GM23248 (cell line): Measurements from ENCODE around the gene RAD21L1. TPM values are rescaled to one million over a fixed set of nuclear protein-coding genes. Genes with fewer than 3 reads are reported as not detected.

Experiments used
- DNase-seq: peaks from one replicate; pipeline ENCODE4 v3.0.0-alpha.2; 2015
- H2AFZ ChIP-seq: fragments of 200-600 bp; sonication (generic); 2 replicates; pipeline ENCODE4 v1.6.1; 2016; ENCODE audit warnings: antibody characterized with exemption
- H3F3A ChIP-seq: fragments of 200-600 bp; sonication (generic); 2 replicates; pipeline ENCODE4 v1.6.1; 2016; ENCODE audit warnings: mild to moderate bottlenecking, antibody characterized with exemption, mixed run types; ENCODE audit not compliant: insufficient read depth
- H3K27ac ChIP-seq: fragments of 200-600 bp; sonication (generic); 2 replicates; pipeline ENCODE4 v1.5.1; 2016; ENCODE audit warnings: mild to moderate bottlenecking
- H3K27me3 ChIP-seq: fragments of 200-600 bp; sonication (generic); replicated peaks from 2 replicates; pipeline ENCODE4 v1.6.1; 2016; ENCODE audit warnings: mild to moderate bottlenecking; ENCODE audit not compliant: insufficient read depth
- H3K36me3 ChIP-seq: fragments of 200-600 bp; sonication (generic); 2 replicates; pipeline ENCODE4 v1.6.1; 2016; ENCODE audit warnings: low read depth, mild to moderate bottlenecking
- H3K4me1 ChIP-seq: fragments of 200-600 bp; sonication (generic); 2 replicates; pipeline ENCODE4 v1.6.1; 2016; ENCODE audit warnings: mild to moderate bottlenecking; ENCODE audit not compliant: insufficient read depth
- H3K4me2 ChIP-seq: fragments of 200-600 bp; sonication (generic); one replicate; pipeline ENCODE4 v1.6.1; 2016; ENCODE audit warnings: mild to moderate bottlenecking; ENCODE audit not compliant: unreplicated experiment
- H3K4me3 ChIP-seq: fragments of 200-600 bp; sonication (generic); 2 replicates; pipeline ENCODE4 v1.5.1; 2016; ENCODE audit warnings: mild to moderate bottlenecking
- H3K79me2 ChIP-seq: fragments of 200-600 bp; sonication (generic); 2 replicates; pipeline ENCODE4 v1.6.1; 2016; ENCODE audit warnings: mild to moderate bottlenecking; ENCODE audit not compliant: insufficient read depth
- H3K9ac ChIP-seq: fragments of 200-600 bp; sonication (generic); 2 replicates; pipeline ENCODE4 v1.6.1; 2016; ENCODE audit warnings: mild to moderate bottlenecking
- H3K9me2 ChIP-seq: fragments of 200-600 bp; sonication (generic); 2 replicates; pipeline ENCODE4 v1.6.1; 2016; ENCODE audit warnings: mixed run types, mild to moderate bottlenecking, moderate library complexity; ENCODE audit not compliant: insufficient read depth
- H3K9me3 ChIP-seq: fragments of 200-600 bp; sonication (generic); one replicate; pipeline ENCODE4 v1.6.1; 2017; ENCODE audit warnings: low read depth
- H4K20me1 ChIP-seq: fragments of 200-600 bp; sonication (generic); 2 replicates; pipeline ENCODE4 v1.6.0; 2016; ENCODE audit not compliant: insufficient read depth
- EZH2 ChIP-seq: fragments of 200-600 bp; sonication (generic); IDR thresholded peaks from 2 replicates; pipeline ENCODE4 v1.6.1; 2018; ENCODE audit warnings: antibody characterized with exemption, mild to moderate bottlenecking; ENCODE audit not compliant: insufficient read depth, poor library complexity, severe bottlenecking
- EZH2phosphoT487 ChIP-seq: fragments of 200-600 bp; sonication (generic); IDR thresholded peaks from 2 replicates; pipeline ENCODE4 v1.6.1; 2018; ENCODE audit warnings: antibody characterized with exemption, moderate library complexity, mild to moderate bottlenecking, low read depth; ENCODE audit not compliant: insufficient read depth
- WGBS, 2 experiments: methylation state at CpG; one replicate each; pipeline ENCODE4 v1.1.6; 2015 to 2017; ENCODE audit warnings: low lambda C conversion rate in 2 of 2, low coverage in 1 of 2; ENCODE audit errors: missing lambda C conversion rate in 2 of 2; 5-methylcytosine and 5-hydroxymethylcytosine counted together
- in situ Hi-C: fragments of 300-500 bp; cut with MboI; formaldehyde crosslinking; loops from 2 replicates; pipeline ENCODE4 v1.15.0; 2020
- polyA plus RNA-seq: library from polyadenylated mRNA; unstranded; fragments of >200 nt; fragmentation: Nextera tagmentation; extraction: Ambion mirVana; gene quantifications from 2 replicates; pipeline ENCODE4 v1.2.1, GENCODE V29; 2016
- total RNA-seq: library from RNA; depleted of rRNA; stranded (reverse); fragments of >200 nt; shearing (Covaris generic); gene quantifications from 2 replicates; pipeline ENCODE4 v1.2.3, GENCODE V29; 2014

Gene RAD21L1
- total and polyA plus RNA-seq, 2 experiments from 2014 or later: 0.16 TPM; not detected in 1

DNA sequence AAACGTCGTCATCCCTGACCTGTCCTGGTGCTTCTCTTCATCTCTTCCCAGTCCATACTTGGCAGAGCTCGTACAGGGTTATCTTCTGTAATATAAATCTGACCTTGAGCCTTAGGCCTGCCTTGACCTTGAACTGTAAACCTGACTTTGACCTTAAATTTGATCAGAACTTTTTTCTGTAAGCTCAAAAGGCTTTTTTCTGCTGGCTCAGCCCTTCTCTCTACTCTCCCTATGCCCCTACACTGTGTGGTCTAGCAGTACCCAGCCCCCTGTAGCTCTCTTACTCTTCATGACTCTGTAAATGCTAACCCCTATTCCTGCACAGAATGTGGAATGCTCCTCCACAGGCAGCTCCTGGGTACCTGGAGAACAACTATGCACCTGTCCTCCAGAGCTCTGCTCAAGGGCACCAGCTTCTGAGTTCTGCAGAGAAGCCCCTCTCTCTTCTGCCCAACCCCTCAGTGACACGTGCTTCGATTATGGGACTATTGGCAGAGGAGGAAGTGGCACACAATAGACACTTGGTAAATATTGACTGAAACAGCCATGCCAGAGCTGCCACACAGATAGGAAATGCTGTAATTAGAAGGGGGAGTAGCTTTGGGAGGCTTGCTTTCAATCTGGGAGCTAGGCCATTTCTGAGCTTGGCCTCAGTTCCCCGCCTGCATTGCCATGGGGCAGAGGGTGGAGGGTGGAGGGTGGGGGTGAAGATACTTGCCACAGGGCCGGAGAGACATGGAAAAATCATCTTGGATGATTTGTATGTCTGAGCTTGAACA is 55.6 kb downstream of the RAD21L1 start:
- in situ Hi-C loops: no loop called here

DNA sequence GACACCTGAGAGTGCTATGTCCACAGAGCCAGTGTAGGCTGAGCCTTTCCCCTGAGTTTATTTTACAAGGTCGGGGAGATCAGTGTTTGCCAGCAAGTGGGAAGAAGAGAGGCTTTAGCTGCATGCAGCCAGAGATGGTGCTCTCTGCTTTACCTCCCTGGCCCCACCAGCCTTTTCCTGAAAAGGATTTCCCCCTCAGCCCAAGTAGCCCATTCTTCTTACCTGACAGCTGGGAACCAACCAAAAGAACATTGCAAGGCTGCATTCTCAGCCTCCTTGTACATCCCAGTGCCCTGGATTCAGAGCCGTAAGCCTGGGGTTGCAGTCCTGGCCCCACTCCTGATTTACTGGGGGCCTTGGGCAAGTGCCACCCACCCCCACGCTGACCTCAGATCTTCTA is 57.1 kb downstream of the RAD21L1 start:
- 82 to 90% methylated on average over 3 of the region's 3 CpGs for WGBS, 2 experiments
- Histone ChIP-seq H3K9me2 (no peaks in the 10 kb centered on the region), H2AFZ (no peak overlapping the region), H3K9me3 (no peaks in the 10 kb centered on the region), H4K20me1 (no peaks in the 10 kb centered on the region), H3K4me1 (no peaks in the 10 kb centered on the region; the same call in 1 of the 2 replicates), H3K79me2 (no peaks in the 10 kb centered on the region), H3K27me3 (no peaks in the 10 kb centered on the region), H3K27ac (no peak overlapping the region), H3F3A (no peaks in the 10 kb centered on the region), H3K9ac (no peak overlapping the region), H3K4me3 (no peak overlapping the region), H3K4me2 (no peak overlapping the region), H3K36me3 (no peaks in the 10 kb centered on the region)
- TF ChIP-seq EZH2phosphoT487 (no peak), EZH2 (no peak)
- in situ Hi-C loops: no loop called here
- no peak for DNase-seq

More for the DNA sequence above, 55.6 kb downstream of the RAD21L1 start:
- Histone ChIP-seq H4K20me1 (no peaks in the 10 kb centered on the region), H2AFZ (no peak overlapping the region), H3K36me3 (no peaks in the 10 kb centered on the region), H3K9ac (no peak overlapping the region), H3K9me3 (no peaks in the 10 kb centered on the region), H3K79me2 (no peaks in the 10 kb centered on the region), H3K4me3 (no peak overlapping the region), H3K27ac (no peak overlapping the region), H3K4me2 (no peak overlapping the region), H3K27me3 (no peaks in the 10 kb centered on the region), H3K4me1 (no peaks in the 10 kb centered on the region; the same call in 1 of the 2 replicates), H3K9me2 (no peaks in the 10 kb centered on the region), H3F3A (no peaks in the 10 kb centered on the region)
- no peak for DNase-seq
- WGBS, 2 experiments: 63 to 68% methylated on average over 7 of the region's 7 CpGs
- TF ChIP-seq EZH2 (no peak), EZH2phosphoT487 (no peak)

DNA sequence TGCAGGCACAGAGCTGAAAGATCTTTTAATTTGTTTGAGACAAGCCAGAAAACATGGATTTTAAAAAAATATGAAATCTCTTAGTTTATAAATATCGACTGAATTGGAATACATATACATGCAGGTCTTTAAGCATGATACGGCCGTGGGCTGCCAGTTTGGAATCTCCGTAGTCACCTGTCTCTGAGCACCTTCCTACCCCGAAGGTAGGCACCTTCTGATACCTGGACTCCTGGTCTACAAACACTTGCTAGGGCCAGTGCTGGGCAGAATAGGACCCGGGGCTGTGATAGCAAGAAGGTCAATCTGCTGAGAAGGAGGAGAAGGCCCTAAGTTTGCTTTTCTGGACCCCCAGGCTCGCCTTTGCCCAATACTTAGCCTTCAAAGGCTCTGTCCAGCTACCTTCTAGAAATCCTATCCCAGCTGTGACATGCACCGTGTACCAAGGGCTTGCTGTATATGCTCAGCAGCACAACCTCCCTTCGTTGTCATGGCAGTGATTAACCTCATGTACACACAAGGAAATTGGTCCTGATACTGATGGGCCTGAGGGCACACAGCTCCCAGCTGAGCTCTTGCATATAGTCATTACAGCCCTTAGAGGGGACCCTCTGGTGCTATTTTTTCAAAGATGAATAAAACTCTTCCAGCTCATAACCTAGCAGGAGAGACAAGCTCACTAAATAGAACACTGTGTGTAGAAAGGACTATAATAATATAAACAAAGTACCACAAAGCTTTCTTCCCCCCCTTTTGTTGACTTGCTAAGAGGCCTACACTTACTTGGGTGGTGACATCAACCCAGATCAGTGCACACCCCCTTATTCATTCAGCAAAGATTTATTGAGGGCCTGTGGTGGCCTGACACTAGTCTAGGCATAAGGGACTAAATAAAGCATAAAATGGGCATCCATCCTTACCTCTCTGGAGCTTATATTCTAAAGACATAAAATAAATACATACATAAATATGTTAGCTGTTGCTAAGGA is 58.0 kb downstream of the RAD21L1 start:
- Histone ChIP-seq H3K4me3 (no peak overlapping the region), H3K9me3 (no peaks in the 10 kb centered on the region), H3K36me3 (no peaks in the 10 kb centered on the region), H3K4me2 (no peak overlapping the region), H4K20me1 (no peaks in the 10 kb centered on the region), H3K9ac (no peak overlapping the region), H3K27me3 (no peaks in the 10 kb centered on the region), H3K79me2 (no peaks in the 10 kb centered on the region), H3K27ac (no peak overlapping the region), H3K9me2 (no peaks in the 10 kb centered on the region), H3F3A (no peaks in the 10 kb centered on the region), H3K4me1 (no peaks in the 10 kb centered on the region; the same call in 1 of the 2 replicates), H2AFZ (no peak overlapping the region)
- no peak for DNase-seq
- in situ Hi-C loops: no loop called here
- TF ChIP-seq EZH2 (no peak), EZH2phosphoT487 (no peak)
- 85 to 89% methylated on average over 9 of the region's 9 CpGs for WGBS, 2 experiments

DNA sequence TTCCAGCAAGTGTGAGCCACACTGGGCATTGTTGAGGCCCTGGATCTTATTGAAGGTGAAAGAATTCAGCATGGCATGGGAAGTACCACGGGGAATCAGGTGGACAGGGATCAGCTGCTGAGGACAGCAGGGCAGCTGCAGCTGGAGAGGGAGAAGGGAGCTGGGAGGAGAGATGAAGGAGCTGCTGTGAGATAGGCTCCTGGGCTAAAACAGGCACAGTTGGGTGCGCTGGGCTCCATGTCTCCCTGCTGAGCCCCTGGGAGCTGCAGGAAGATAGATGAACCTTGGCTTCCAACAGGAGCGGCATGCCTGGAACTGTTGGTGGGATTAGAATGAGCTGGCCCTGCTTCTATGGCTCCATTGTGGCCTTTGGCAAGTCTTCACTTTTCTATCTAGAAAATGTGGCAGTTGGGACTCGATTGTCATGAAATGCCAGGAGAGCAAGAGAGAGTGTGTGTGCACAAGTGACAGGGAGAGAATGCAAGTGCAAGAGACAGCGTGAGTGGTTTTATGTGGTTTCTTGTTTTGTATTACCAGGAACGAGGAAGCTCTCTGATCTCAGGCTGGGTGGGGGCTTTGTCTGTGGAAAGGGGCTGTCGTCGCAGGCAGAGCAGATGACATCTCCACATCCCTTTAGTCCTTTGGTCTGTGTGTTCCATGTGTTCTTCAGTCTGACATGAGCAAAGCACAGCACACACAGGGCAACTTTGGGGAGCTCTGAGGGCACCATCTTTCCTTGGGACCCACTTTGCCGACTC is 60.6 kb downstream of the RAD21L1 start:
- TF ChIP-seq EZH2phosphoT487: no peak
- in situ Hi-C loops: no loop called here
- Histone ChIP-seq H3K9me3 (no peaks in the 10 kb centered on the region), H3K27me3 (no peaks in the 10 kb centered on the region), H3K4me3 (no peak overlapping the region), H3K9ac (no peak overlapping the region), H3K9me2 (no peaks in the 10 kb centered on the region), H3K4me2 (no peak overlapping the region), H4K20me1 (no peaks in the 10 kb centered on the region), H3K27ac (no peak overlapping the region), H2AFZ (no peak overlapping the region), H3K36me3 (no peaks in the 10 kb centered on the region), H3F3A (no peaks in the 10 kb centered on the region), H3K79me2 (no peaks in the 10 kb centered on the region), H3K4me1 (no peaks in the 10 kb centered on the region)
- WGBS, 2 experiments: 56 to 63% methylated on average over 9 of the region's 9 CpGs
- no peak for DNase-seq
